ENCODE measurements around the gene MEIOSIN.
A peak's percentile ranks its signal among the peaks of the same experiment; 100 is the strongest.

MEIOSIN gene

DNA sequence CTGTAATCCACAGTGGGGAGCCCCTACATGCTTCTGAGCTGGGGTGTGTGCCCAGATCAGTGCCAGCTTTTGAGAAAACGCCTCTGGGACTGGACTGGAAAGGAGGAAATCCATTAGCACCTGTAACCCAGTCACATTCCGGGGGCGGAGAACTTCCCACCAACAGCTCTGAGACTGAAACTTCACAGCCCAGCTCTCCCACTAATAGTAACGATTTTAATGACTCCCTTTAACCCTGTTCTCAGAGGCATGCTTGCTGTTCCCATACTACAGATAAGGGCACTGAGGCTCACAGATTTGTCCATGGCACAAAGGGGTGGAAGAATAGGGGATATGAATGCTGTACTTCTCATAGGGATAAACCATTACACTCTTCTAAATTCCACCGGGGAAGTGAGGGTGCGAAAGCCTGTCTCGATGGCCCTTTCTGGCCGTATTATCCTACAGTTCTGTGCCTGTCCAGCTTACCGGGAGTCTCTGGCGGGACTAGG lies 3.4 kb upstream of the MEIOSIN start:
- no peak for DNase-seq (ENCODE audit: low spot score)

DNA sequence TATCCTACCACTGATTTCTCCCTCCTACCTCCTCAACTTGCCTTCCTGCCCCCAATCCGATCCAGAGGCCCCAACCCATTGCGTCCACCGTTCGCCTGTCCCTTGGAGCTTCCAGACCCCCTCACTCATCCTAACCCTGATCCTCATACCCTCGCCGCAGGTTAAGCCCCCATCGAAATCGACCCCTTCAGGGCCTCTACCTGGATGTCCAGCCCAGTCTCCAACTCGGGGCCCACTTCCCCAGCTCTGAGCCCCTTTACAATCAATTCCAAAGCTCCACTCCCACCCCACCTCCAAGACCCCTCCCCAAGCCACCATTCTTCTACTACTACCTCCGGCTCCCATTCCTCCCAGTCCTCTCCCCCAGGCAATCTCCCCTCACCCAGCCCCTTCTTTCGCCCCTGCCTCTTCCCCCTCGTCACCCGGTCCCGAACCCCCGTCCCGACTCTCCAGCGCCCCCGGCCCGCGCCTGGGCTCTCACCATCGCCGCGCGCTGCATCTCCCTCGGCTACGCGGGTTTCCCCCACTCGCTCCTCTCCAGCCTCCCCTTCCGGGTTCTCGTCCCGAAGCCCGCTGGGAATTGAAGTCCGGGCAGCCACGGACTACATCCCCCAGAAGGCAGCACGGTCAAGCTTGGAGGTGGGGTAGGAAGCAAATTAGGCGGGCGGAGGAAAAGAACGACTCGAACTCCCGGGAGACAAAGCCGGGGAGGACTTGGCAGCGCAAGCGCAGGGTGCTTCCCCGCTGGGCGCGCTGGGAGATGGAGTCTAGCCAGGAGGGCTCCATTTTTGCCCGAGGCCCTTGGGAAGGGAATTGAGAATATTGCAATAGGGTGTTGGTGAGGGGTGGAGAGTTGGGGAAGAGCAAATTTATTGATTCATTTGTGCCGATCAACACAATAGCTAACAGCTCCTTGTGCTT lies 2.6 kb upstream of the MEIOSIN start, which contains the start of gene FBXO46:
Gene FBXO46 (minus strand): TSS at position 529 of the 921 bp plus-strand sequence. CDS start 17,401 bp downstream, outside the sequence.
- TF ChIP-seq, protein P1, sequence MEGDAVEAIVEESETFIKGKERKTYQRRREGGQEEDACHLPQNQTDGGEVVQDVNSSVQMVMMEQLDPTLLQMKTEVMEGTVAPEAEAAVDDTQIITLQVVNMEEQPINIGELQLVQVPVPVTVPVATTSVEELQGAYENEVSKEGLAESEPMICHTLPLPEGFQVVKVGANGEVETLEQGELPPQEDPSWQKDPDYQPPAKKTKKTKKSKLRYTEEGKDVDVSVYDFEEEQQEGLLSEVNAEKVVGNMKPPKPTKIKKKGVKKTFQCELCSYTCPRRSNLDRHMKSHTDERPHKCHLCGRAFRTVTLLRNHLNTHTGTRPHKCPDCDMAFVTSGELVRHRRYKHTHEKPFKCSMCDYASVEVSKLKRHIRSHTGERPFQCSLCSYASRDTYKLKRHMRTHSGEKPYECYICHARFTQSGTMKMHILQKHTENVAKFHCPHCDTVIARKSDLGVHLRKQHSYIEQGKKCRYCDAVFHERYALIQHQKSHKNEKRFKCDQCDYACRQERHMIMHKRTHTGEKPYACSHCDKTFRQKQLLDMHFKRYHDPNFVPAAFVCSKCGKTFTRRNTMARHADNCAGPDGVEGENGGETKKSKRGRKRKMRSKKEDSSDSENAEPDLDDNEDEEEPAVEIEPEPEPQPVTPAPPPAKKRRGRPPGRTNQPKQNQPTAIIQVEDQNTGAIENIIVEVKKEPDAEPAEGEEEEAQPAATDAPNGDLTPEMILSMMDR (IDR thresholded peaks at IDR 0.05), result no peak
- DNase-seq (ENCODE audit: low spot score), result peak; percentile 98
- Histone ChIP-seq H3K27ac (peak within 1 kb of the TSS; percentile 71 to 82), H3K4me3 (peak within 1 kb of the TSS; percentile 91)

More for the DNA sequence above, 3.4 kb upstream of the MEIOSIN start:
- Histone ChIP-seq H3K27ac (peak overlapping the region in 1 of 2 donors; percentile 82), H3K4me3 (peak overlapping the region; percentile 91)
- TF ChIP-seq, protein P1 (IDR thresholded peaks at IDR 0.05), result no peak

DNA sequence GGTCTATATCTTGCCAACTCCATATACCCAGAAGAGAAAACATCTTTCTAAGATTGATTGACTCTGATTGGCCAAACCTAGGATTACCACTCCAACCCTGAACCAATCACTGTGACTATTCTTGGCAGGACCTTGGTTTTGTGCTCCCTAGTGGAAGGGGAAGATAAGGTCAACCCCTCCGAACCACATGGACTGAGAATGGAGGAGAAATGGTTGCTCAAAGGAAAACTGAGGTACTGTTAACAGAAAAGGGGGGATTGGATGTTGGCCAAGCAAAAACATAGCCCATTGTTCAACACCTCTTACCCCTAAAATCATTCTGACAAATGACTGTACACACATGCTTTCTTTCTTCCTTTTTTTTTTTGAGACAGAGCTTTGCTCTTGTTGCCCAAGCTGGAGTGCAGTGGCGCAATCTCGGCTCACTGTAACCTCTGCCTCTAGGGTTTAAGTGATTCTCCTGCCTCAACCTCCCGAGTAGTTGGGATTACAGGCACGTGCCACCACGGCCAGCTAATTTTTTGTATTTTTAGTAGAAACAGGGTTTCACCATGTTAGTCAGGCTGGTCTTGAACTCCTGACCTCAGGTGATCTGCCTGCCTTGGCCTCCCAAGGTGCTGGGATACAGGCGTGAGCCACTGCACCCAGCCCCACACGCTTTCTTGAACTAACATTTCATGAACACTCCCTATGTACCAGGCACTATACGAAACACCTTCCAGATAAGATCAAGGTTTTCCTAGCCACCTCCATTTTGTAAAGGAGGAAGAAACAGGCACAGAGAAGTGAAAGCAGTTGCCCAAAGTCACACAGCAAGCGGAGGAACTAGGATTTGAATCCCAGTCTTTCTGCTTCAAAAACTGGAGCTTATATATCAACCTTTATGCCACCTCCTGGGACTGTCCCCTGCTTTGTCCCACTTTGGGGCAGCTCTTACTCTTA lies 6.5 kb downstream of the MEIOSIN start:
- Histone ChIP-seq H3K27ac (no peak overlapping the region), H3K4me3 (no peak overlapping the region)
- TF ChIP-seq, protein P1 (IDR thresholded peaks at IDR 0.05), result no peak
- no peak for DNase-seq (ENCODE audit: low spot score)

DNA sequence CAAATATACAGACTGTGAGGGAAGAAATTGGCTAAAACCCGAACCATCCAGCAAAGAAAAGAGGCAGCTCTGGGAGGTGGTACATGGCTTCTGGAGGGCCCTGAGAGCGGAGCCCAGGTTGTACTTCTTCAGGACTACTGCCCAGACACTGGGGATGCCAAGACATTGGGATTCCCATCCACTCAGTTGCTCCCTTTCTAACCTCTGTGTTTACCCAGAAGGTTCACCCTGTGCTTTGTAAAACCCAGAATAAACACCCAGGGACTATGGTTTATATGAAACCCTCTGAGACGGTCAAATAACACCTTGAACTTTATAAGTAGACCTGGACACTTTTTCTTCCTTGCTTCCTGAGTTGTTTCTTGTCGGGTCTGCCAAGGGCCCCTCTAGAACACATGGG lies 9.7 kb downstream of the MEIOSIN start:
- TF ChIP-seq, protein P1 (IDR thresholded peaks at IDR 0.05), result no peak
- H3K4me3 ChIP-seq, result no peak overlapping the region
- DNase-seq (ENCODE audit: low spot score), result no peak
- no peak overlapping the region for H3K27ac ChIP-seq

DNA sequence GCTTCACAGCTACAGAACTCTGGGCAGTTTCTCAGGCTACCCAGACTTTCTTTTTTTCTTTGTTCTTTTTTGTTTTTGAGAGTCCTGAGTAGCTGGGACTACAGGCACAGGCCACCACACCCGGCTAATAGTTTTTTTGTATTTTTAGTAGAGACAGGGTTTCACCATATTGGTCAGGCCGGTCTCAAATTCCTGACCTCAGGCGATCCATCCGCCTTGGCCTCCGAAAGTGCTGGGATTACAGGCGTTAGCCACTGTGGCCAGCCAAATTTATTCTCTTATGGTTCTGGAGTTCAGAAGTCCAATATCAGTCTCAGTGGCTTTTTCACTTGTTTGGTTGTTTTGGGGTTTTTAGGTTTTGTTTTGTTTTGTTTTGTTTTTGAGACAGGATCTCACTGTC lies 12.4 kb downstream of the MEIOSIN start:
- Histone ChIP-seq H3K4me3 (no peak overlapping the region), H3K27ac (no peak overlapping the region)
- TF ChIP-seq, protein P1 (IDR thresholded peaks at IDR 0.05), result no peak
- DNase-seq (ENCODE audit: low spot score), result no peak

DNA sequence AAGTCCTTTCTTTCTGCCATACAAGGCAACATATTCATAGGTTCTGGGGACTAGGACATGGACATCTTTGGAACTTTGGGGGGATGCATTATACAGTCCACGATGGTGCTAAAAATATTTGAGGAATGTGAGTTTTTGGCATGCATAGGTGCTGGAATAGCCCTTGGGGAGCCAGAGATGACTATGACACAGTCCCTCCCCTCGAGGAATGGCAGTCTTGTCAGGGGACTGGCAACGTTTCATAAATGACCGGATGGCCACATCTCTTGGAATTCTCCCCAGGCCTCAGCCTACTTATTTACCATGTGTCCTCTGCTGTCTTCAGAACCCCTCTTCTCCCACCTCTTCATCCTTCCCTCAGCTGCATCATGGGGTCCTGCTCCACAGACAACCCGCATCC lies 13.6 kb downstream of the MEIOSIN start:
- no peak for DNase-seq (ENCODE audit: low spot score)
- Histone ChIP-seq H3K27ac (no peak overlapping the region), H3K4me3 (no peak overlapping the region)
- TF ChIP-seq, protein P1 (IDR thresholded peaks at IDR 0.05), result no peak

Data from coronary artery (tissue), 2 donors.